Activated CD4-positive, alpha-beta T cell treated with anti-CD3 and anti-CD28 coated beads for 24 hours (primary cell): Measurements from ENCODE around the gene IER3IP1.
"Not testable (repeated sequence)": the region's sequence is repeated elsewhere in the genome, so short reads cannot be mapped to it uniquely, and the experiment has no call there.

Experiments used
- DNase-seq, 2 donors: peaks; one replicate each; pipeline ENCODE4 v3.0.0-alpha.2; 2020; ENCODE audit warnings: low read depth in 2 of 2

The IER3IP1 gene

DNA sequence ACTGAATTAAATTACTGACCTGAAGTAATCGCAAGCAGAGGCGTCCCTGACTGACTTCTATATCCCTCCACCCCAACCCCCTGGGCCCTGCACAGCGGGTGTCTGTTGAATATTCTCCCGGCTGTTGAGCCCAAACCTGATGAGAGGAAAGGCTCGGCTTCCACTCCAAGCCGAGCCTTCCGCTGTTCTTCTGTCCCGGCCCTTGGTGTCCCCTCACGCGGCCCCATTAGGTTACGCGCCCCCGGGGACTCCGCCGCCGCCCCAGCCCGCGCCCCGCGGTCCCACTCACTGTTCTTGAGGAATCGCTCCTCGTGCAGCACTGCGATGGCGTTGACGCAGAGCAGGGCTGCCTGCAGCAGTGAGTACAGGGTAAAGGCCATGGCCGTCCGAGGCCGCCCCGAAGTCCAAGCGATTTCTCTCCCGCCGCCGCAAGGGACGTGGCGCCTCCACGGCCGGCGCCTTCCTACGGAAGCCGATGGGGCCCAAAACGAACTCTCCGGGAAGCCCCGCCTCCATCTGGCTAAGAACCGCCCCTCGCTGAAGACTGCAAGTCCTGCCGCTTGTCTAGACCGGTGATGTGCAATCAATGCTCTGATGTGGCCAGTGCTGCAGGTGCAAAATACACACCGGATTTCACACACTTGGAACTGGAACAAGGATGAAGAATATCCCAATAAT, at the start of gene IER3IP1:
TSS of gene IER3IP1 (minus strand) at position 467 of the 678 bp plus-strand sequence. CDS start at position 380, 87 bp downstream.
- DNase-seq = peak; percentile 86 to 90

DNA sequence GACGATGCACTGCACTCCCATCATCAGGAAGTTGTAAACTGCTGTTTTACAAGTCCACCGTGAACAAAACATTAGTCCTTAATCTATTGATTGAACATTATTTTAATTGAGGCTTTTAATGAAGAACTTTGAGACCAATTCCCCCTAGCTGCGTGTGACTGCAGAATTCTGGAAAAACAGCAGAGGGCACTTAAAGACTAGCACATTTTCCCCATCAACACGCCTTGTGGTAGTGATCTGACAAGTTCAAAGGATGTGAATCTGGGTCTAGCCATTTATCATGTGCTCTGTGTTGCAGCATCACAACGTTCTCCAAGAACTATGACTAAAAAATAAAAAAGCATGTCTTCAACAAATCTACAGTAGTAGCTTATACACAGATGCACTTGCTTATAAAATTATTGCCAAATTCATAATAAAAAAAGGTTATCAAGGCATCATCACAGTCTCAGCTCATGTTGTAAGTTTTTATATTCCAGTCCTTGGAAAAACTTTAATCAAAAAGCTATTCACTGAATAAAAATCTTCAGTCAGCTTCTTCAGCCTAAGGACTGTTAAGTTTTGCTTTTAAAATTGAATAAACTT, 39.5 kb upstream of the IER3IP1 start:
- DNase-seq = no peak

GRCh38 chr18:47209171-47209570, 33.0 kb upstream of the IER3IP1 start:
- DNase-seq = no peak

GRCh38 chr18:47206945-47207637, 30.9 kb upstream of the IER3IP1 start:
- DNase-seq = no peak

DNA sequence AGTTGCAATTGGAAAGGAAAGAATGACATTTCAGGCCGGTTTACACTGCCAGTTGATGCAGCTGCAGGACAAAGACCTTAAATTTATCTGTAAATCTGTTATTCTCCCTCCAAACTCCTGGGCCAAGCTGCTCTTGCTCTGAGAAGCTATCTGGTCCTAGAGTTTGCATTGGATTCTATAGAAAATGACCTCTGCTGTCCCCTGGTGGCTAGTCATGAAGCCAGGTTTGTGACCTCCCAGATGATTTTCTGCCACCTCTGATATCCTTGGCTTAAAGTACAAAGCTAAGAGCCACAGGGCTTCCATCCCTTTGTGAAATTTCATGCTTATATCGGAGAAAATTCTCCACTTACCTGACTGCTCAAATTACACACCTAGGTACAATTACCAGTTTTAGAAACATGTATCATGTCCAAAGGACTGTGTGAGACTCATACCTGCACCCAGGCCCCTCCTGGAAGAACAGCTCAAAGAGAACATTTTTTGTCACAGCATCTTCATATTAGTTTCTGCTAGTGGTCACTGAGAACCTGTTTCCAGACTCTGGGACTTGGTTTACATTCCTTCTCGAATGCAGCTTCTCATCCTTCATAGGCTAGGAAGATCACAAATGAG, 28.9 kb upstream of the IER3IP1 start:
- DNase-seq = peak; percentile 21 to 23

DNA sequence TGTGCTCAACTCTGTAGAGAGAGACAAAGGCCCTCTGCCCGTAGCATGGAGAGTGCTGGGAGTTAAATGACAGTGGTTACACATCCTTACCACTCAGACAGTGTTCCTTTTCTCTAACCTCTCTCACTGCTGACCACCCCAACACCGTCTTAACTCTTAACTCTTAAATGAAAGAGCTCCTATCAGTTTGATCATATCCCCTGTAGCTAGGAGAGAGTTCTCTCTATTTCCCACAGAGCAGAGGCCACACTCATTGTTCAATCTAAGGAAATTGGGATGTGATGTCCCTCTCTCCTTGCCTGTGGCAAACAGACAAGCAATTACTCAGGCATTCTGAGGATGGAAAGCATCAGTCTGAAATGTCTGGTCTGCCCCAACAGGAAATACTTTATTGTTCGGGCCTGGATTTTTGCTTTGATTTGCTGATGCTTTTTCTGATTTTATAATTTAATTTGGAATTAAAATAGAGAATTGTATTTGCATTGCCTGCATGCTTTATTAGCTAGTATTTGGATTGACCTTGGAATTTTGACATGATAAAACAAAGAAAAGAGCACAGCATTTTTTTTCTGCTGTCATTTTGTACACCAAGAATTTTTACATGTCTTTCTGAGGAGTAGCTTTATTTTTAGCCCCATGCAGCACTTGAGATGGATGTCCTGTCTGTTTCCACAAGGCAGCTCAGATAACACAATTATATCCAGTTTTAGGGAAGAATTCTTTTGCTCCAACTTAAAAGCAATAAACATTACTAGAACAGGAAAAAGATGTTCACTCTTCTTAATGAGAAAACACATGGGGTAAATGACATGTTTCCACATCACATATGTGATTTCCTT, 27.7 kb upstream of the IER3IP1 start:
- DNase-seq = no peak

GRCh38 chr18:47195961-47196360, 19.8 kb upstream of the IER3IP1 start:
- not testable (repeated sequence) for DNase-seq

DNA sequence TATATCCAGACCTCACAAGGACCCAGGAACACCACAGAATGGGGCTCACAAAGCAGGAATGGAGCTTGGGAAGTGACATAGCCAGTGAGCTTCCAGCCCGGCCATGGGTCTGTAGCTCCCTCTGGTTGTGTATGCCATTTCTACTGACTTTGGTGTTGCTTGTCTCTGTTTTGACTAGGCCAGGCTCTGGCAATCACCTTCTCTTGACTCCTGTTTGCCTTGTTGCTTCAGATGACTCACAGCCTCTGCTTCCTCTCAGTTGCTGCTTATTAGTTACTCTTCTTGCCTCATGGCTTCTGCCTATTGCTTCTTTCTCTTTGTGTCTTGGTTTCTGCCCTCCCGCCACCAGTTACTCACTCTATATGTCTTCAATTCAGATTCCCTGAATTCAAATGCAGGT, 15.8 kb upstream of the IER3IP1 start:
- DNase-seq = no peak

GRCh38 chr18:47187721-47188120, 11.6 kb upstream of the IER3IP1 start:
- DNase-seq = no peak

DNA sequence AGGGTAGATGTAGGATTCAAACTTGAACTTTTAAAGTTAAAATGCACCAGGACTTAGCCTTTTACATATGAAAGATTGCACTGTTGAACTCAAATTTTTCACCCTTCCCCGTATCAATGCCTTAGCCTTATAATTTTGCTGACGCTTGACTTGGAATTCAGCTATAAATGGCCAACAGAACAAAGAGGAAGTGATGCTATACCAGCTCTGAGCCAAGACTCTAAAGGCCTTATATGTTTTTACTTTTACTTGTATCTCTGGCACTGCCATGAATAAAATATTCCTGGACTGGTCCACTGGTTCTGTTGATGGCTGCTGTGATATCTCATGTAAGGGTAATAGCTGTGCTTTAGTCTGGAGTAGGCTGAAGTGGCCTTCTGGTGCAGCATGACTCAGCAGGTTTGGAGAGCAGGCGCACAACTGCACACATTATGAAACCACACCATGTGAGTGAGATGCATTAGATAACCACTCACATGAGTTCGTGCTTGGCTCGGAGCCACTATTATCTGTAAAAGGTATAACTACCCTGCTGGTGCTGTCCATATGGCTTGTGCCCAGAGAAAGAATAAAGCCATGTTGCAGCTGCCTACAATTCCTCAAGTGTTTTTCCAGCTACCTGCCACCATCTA, 8.4 kb upstream of the IER3IP1 start:
- no peak for DNase-seq

- not testable (repeated sequence) for DNase-seq
Measured at GRCh38 chr18:47182156-47182555, 6.0 kb upstream of the IER3IP1 start.

DNA sequence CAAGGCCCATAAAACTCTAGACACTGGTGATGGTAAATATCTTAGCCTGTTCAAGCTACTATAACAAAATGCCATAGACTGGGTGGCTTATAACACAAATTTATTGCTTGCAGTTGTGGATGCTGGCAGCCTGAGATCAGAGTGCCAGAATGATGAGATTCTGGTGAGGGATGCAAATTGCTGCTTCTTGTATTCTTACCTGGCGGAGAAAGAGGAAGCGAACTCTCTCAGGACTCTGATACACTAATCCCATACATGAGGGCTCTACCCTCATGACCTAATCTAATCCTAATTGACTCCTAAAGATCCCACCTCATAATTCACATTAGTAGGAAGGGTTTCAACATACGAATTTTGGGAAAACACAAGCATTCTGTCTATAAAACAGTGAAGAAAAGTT, 4.6 kb upstream of the IER3IP1 start:
- no peak for DNase-seq

DNA sequence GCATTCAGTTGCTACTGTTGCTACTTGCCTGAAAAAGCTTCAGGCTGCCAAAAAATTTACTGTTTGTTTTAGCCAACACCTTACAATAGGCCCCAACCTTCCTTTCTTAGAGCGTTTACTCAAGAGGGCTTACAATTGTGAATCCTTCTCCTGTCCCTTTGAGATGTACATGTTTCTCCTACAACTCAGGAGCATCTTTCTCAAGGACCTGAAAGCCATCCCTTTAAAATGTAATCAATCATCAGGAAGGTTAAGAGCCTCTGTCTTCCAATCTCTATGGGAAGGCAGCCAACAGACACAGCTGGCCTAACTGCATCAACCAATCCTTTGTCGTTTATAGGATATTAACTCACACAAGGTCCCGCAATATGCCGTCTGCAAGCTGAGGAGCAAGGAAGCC, 3.4 kb upstream of the IER3IP1 start:
- DNase-seq = no peak

GRCh38 chr18:47175283-47175897, 774 bp downstream of the IER3IP1 start:
- no peak for DNase-seq

DNA sequence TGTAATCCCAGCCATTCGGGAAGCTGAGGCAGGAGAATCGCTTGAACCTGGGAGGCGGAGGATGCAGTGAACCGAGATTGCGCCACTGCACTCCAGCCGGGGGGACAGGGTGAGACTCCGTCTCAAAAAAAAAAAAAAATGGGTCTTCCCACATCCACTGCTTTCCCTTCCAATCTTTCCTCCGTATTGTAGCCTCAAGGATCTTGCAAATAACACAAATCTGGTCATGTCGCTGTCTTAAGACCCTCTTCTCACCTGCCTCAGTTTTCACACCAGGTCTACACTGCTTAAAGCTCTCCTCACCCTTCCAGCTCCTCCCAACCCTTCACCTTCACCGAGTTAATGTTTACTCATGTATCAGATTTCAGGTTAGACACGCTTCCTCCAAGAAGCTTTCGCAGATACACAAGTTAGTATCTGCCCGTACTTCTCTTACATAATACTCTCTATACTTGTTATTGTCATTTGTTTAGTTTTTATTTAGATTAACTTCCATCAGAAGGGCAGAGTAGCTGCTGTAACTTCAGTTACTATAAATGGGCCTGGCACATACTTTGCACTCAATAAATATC, 1.5 kb downstream of the IER3IP1 start:
- no peak for DNase-seq

GRCh38 chr18:47172476-47172875, 3.7 kb downstream of the IER3IP1 start:
- DNase-seq = no peak

GRCh38 chr18:47168913-47169312, 7.3 kb downstream of the IER3IP1 start:
- DNase-seq = no peak

GRCh38 chr18:47168509-47168908, 7.7 kb downstream of the IER3IP1 start:
- DNase-seq = no peak

DNA sequence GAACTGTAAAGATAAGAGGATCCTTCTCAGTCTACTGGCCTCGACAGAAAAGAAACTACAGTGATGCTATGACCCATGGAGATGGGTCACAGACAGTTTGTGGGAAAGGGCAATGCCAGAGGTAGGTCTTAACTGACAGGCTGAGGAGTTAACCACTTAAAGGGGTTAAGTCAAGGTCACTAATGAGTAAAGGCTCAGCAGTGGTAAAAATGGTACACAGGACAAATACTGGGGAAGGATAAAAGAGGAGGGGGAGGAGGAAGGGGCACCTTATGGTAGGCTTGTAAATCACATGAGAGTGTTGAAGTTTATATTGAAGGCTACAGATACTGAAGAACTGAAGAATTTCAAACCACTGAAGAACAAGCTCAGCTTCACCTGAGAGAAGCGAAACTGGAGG, 9.9 kb downstream of the IER3IP1 start:
- DNase-seq = no peak

DNA sequence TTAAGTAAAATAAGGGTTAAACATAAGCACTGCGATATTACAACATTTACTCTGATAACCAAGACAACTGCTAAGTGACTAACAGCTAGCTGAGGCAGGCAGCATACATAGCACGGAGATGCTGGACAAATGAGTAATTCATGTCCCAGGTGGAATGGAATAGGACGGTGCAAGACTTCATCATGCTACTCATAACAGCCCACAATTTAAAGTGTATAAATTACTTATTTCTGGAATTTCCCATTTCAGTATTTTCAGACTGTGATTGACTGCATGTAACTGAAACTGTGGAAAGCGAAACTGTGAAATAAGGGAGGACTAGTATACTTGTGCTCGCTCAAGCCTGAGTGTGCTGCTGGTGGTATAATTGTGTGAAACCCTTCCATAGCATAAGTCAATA, 12.9 kb downstream of the IER3IP1 start:
- no peak for DNase-seq
